HepG2 (cell line): ENCODE measurements around the gene C1orf116. TPM values are rescaled to one million over a fixed set of nuclear protein-coding genes. Genes with fewer than 3 reads are reported as not detected.
A peak's percentile ranks its signal among the peaks of the same experiment; 100 is the strongest.

Experiments
- ATAC-seq: fragments of 200-7000 bp; cut with Tn5 transposase; 3 replicates; pipeline ENCODE4 v1.9.1; 2020; ENCODE audit warnings: mild to moderate bottlenecking, moderate library complexity
- BruUV-seq: library from RNA; stranded (reverse); fragments of 400-500 nt; replicated peaks from 2 replicates; lab custom pipeline; 2021; lab: Mats Ljungman, UMichigan
- CTCF ChIA-PET: fragments of 300-600 bp; formaldehyde crosslinking; extraction: SDS; loops from one replicate; lab custom pipeline; 2021; ENCODE audit warnings: low total read pairs, inconsistent platforms, low intra/inter-chr PET ratio; lab: Yijun Ruan, JAX
- POLR2A ChIA-PET: fragments of 350-600 bp; sonication (Branson Sonifier 250); formaldehyde crosslinking; loops from one replicate; lab custom pipeline; 2020; ENCODE audit warnings: antibody characterized with exemption, inconsistent platforms; lab: Yijun Ruan, JAX
- DNase-seq: peaks from one replicate; pipeline ENCODE4 v3.0.0-alpha.2; 2015; ENCODE audit warnings: low spot score
- FAIRE-seq: peaks from 3 replicates; lab custom pipeline; 2011; peaks lifted over from hg19 to GRCh38; lab: Jason Lieb, UNC
- H2AFZ ChIP-seq: one replicate; pipeline ENCODE4 v1.6.1; 2011; ENCODE audit warnings: low read length, inconsistent platforms
- H3K27ac ChIP-seq: fragments of 300-600 bp; 3 replicates; pipeline ENCODE4 v1.8.0; 2011; ENCODE audit warnings: mixed run types, mild to moderate bottlenecking, mixed read lengths, low read length, inconsistent platforms; ENCODE audit not compliant: insufficient read depth; ENCODE audit errors: extremely low read length
- H3K27me3 ChIP-seq, 2 experiments: fragments of 200-600 bp in 1 of 2; 2 replicates in 1 of 2; 3 replicates in 1 of 2; pipeline versions ENCODE4 v1.6.0 to v1.8.0; 2011; ENCODE audit warnings: low read length in 2 of 2, mild to moderate bottlenecking in 2 of 2, moderate library complexity in 2 of 2, inconsistent platforms in 1 of 2; ENCODE audit not compliant: insufficient read depth in 2 of 2, control insufficient read depth in 1 of 2
- H3K36me3 ChIP-seq, 2 experiments: fragments of 200-600 bp in 1 of 2; replicated peaks in 1 of 2; 2 replicates in 1 of 2; 3 replicates in 1 of 2; pipeline versions ENCODE4 v1.5.1 to v1.8.0; 2011; ENCODE audit warnings: low read length in 2 of 2, inconsistent platforms in 1 of 2; ENCODE audit not compliant: insufficient read depth in 2 of 2, control insufficient read depth in 1 of 2
- H3K4me1 ChIP-seq: 2 replicates; pipeline ENCODE4 v1.5.1; 2012; ENCODE audit warnings: low read length, inconsistent platforms; ENCODE audit not compliant: insufficient read depth
- H3K4me2 ChIP-seq: 2 replicates; pipeline ENCODE4 v1.6.0; 2011; ENCODE audit warnings: low read depth, low read length, inconsistent platforms
- H3K4me3 ChIP-seq, 3 experiments: fragments of 200-600 bp in 1 of 3; sonication (generic), shearing (Covaris generic) in 1 of 3; replicated peaks in 1 of 3; 2 replicates each; pipeline ENCODE4 v1.5.1; 2011 to 2016; ENCODE audit warnings: low read length in 3 of 3, inconsistent platforms in 2 of 3, low read depth in 2 of 3, mild to moderate bottlenecking in 2 of 3, control low read depth in 1 of 3, mixed read lengths in 1 of 3; ENCODE audit not compliant: insufficient read depth in 1 of 3
- H3K79me2 ChIP-seq: one replicate; pipeline ENCODE4 v1.6.1; 2011; ENCODE audit warnings: low read length, inconsistent platforms; ENCODE audit not compliant: insufficient read depth
- H3K9ac ChIP-seq: 2 replicates; pipeline ENCODE4 v1.6.0; 2011; ENCODE audit warnings: mild to moderate bottlenecking, low read depth, low read length, inconsistent platforms; ENCODE audit not compliant: insufficient read depth
- H3K9me3 ChIP-seq: 2 replicates; pipeline ENCODE4 v1.5.1; 2012; ENCODE audit warnings: mild to moderate bottlenecking, low read length
- H4K20me1 ChIP-seq: 2 replicates; pipeline ENCODE4 v1.6.0; 2011; ENCODE audit warnings: inconsistent platforms, mild to moderate bottlenecking, low read length, moderate library complexity; ENCODE audit not compliant: insufficient read depth
- CEBPG ChIP-seq: IDR thresholded peaks from 2 replicates; pipeline ENCODE4 v1.6.1; 2016
- HOXA5 ChIP-seq: sonication (generic); formaldehyde crosslinking; IDR thresholded peaks from 2 replicates; pipeline ENCODE4 v1.4.0; 2020; ENCODE audit warnings: missing genetic modification reagents
- IKZF1 ChIP-seq: fragments of 450-650 bp; IDR thresholded peaks from 2 replicates; pipeline ENCODE4 v1.7.1; 2016
- MAFG ChIP-seq: sonication (generic); formaldehyde crosslinking; IDR thresholded peaks from 2 replicates; pipeline ENCODE4 v1.5.1; 2020; ENCODE audit warnings: mild to moderate bottlenecking, missing genetic modification reagents
- MYNN ChIP-seq: sonication (generic); formaldehyde crosslinking; IDR thresholded peaks from 2 replicates; pipeline ENCODE4 v1.4.0; 2020; ENCODE audit warnings: mild to moderate bottlenecking, low read depth, missing genetic modification reagents
- PRMT3 ChIP-seq: sonication (generic); formaldehyde crosslinking; IDR thresholded peaks from 2 replicates; pipeline ENCODE4 v1.8.1; 2022; ENCODE audit warnings: low read depth, mild to moderate bottlenecking, moderate library complexity, missing genetic modification reagents, borderline replicate concordance
- RAD21 ChIP-seq: fragments of 450-650 bp; formaldehyde crosslinking; IDR thresholded peaks from 2 replicates; pipeline ENCODE4 v1.5.0; 2020; ENCODE audit warnings: mild to moderate bottlenecking
- SALL1 ChIP-seq: sonication (generic); formaldehyde crosslinking; IDR thresholded peaks from 2 replicates; pipeline ENCODE4 v1.8.0; 2022; ENCODE audit warnings: mild to moderate bottlenecking, missing genetic modification reagents
- SIX4 ChIP-seq: sonication (generic); formaldehyde crosslinking; IDR thresholded peaks from 2 replicates; pipeline ENCODE4 v1.4.0; 2020; ENCODE audit warnings: missing genetic modification reagents
- SMAD9 ChIP-seq: sonication (generic); formaldehyde crosslinking; IDR thresholded peaks from 2 replicates; pipeline ENCODE4 v1.5.1; 2020; ENCODE audit warnings: mild to moderate bottlenecking, missing genetic modification reagents
- SMARCC2 ChIP-seq: fragments of 450-650 bp; IDR thresholded peaks from 2 replicates; pipeline ENCODE4 v1.6.1; 2017; ENCODE audit warnings: antibody characterized with exemption, mild to moderate bottlenecking
- SMC3 ChIP-seq: IDR thresholded peaks from 2 replicates; pipeline ENCODE4 v1.6.1; 2011; ENCODE audit warnings: low read length, improper control_type of control experiment
- STAG1 ChIP-seq: sonication (generic); formaldehyde crosslinking; IDR thresholded peaks from 2 replicates; pipeline ENCODE4 v1.4.0; 2020; ENCODE audit warnings: missing genetic modification reagents
- XRCC5 ChIP-seq: fragments of 200-400 bp; formaldehyde crosslinking; optimal IDR thresholded peaks from 2 replicates; pipeline ENCODE3; 2017; ENCODE audit warnings: mild to moderate bottlenecking, low read length
- ZFAT ChIP-seq: sonication (generic); formaldehyde crosslinking; conservative IDR thresholded peaks from 2 replicates; pipeline ENCODE4 v1.8.1; 2023; ENCODE audit warnings: missing genetic modification reagents, inconsistent platforms
- ZNF335 ChIP-seq: sonication (generic); formaldehyde crosslinking; IDR thresholded peaks from 2 replicates; pipeline ENCODE4 v1.4.0; 2020; ENCODE audit warnings: missing genetic modification reagents
- ZNF33B ChIP-seq: sonication (generic); formaldehyde crosslinking; IDR thresholded peaks from 2 replicates; pipeline ENCODE4 v1.5.1; 2020; ENCODE audit warnings: mild to moderate bottlenecking, missing genetic modification reagents
- ZNF614 ChIP-seq: IDR thresholded peaks from 2 replicates; pipeline ENCODE4 v1.6.1; 2018; ENCODE audit warnings: missing biosample characterization, missing genetic modification reagents, inconsistent platforms, borderline replicate concordance
- ZNF781 ChIP-seq: sonication (generic); formaldehyde crosslinking; IDR thresholded peaks from 2 replicates; pipeline ENCODE4 v1.5.1; 2020; ENCODE audit warnings: borderline replicate concordance, mild to moderate bottlenecking, missing genetic modification reagents; ENCODE audit errors: not compliant biosample characterization
- WGBS: methylation state at CpG from one replicate; pipeline ENCODE4 v1.1.6; 2017; ENCODE audit warnings: low lambda C conversion rate; 5-methylcytosine and 5-hydroxymethylcytosine counted together
- in situ Hi-C: cut with HindIII; loops from 2 replicates; pipeline ENCODE4 v1.10.0; 2017; ENCODE audit warnings: low pct_unique_long_range_greater_than_20kb; ENCODE audit not compliant: extremely low pct_ligation_motif_present
- intact Hi-C: fragments of 100-400 bp; cut with micrococcal nuclease; formaldehyde crosslinking; loops from one replicate; pipeline ENCODE4 v1.10.0; 2022; ENCODE audit not compliant: unreplicated experiment
- polyA plus RNA-seq, 8 experiments: library from polyadenylated mRNA; depleted of rRNA in 3 of 8; stranded (reverse) in 7 of 8; unstranded in 1 of 8; fragments of >200 nt; fragmentation: Illumina TruSeq in 4 of 8; extraction: Trizol in 4 of 8; gene quantifications; 2 replicates each; pipeline versions ENCODE4 v1.2.1 to v1.2.3, GENCODE V29; 2011 to 2016; ENCODE audit warnings: low read depth in 4 of 8, missing spikeins in 1 of 8, mixed read lengths in 1 of 8; ENCODE audit not compliant: insufficient read depth in 1 of 8
- total RNA-seq, 5 experiments: library from RNA; depleted of rRNA; stranded (reverse); fragments of >200 nt; fragmentation: Illumina TruSeq; extraction: Trizol; gene quantifications; 2 replicates each; pipeline ENCODE4 v1.2.3, GENCODE V29; 2016; ENCODE audit warnings: low read depth in 1 of 5
- TF ChIP-seq, protein P1 (sequence below): sonication (generic); formaldehyde crosslinking; IDR thresholded peaks from 2 replicates; pipeline ENCODE4 v1.5.0; 2020; ENCODE audit warnings: mild to moderate bottlenecking, missing genetic modification reagents, moderate library complexity
- TF ChIP-seq, protein P2 (sequence below): sonication (generic); formaldehyde crosslinking; IDR thresholded peaks from 2 replicates; pipeline ENCODE4 v1.4.0; 2020; ENCODE audit warnings: mild to moderate bottlenecking, missing genetic modification reagents

C1orf116 gene
- total and polyA plus RNA-seq, 2 of the 13 experiments (the other 11 are each of a cell fraction or from before 2014, with no cell fraction given): 0.51 to 0.95 TPM

DNA sequence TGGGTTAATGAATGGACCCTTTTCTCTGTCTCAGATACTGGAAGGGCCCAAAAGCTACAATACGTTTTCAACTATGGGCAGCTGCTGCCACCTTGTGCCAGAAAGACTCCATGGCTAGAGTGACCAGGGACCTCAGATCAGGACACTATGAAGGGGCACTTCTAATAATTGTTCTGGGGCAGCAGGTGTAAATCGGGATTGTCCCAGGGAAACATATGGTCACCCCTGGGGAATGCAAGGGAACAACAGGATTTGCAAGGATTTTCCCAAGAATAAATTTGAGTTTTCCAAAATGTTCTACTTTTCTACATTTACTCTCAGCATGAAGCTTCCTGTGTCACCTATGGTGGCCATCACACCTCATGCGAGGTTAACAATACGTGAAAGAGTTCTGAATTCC lies 50.3 kb downstream of the C1orf116 start:
- H3K36me3 ChIP-seq: no peaks in the 10 kb centered on the region
- H3K27me3 ChIP-seq: peaks cover 3 to 30% of the 10 kb centered on the region in 2 experiments; a peak in 4 of 5 replicates
- no peak overlapping the region for H2AFZ ChIP-seq
- no peaks in the 10 kb centered on the region for H4K20me1 ChIP-seq
- in situ Hi-C loops (loop anchor here (5.0 to 10.0 kb wide), 2 partner anchors 50 to 247 kb away; no protein-coding TSS in a partner anchor), intact Hi-C loops (loop anchor here (1.0 to 5.0 kb wide), 9 partner anchors 31 to 350 kb away; partner anchors contain the start of gene IL20)
- 16% methylated on average over 4 of the region's 4 CpGs for WGBS
- FAIRE-seq: peak; percentile 81
- peak; percentile 97 for ATAC-seq
- DNase-seq: peak; percentile 56
- no peak overlapping the region for H3K9ac ChIP-seq
- BruUV-seq: no TSS peak
- CTCF ChIA-PET: interaction anchor here (0.6 to 5.5 kb wide), 11 partner anchors 41 to 351 kb away, joined by 3 to 87 read pairs (median 3); no protein-coding TSS in a partner anchor
- POLR2A ChIA-PET: no interaction called here
- H3K79me2 ChIP-seq: no peaks in the 10 kb centered on the region
- H3K4me1 ChIP-seq: no peaks in the 10 kb centered on the region
- no peak overlapping the region for H3K4me2 ChIP-seq
- H3K4me3 ChIP-seq: no peak overlapping the region
- no peak overlapping the region for H3K27ac ChIP-seq
- TF ChIP-seq ZNF33B (CRISPR knock-in tag): no peak
- no peak for TF ChIP-seq ZNF614 (CRISPR knock-in tag)
- TF ChIP-seq, protein P1, sequence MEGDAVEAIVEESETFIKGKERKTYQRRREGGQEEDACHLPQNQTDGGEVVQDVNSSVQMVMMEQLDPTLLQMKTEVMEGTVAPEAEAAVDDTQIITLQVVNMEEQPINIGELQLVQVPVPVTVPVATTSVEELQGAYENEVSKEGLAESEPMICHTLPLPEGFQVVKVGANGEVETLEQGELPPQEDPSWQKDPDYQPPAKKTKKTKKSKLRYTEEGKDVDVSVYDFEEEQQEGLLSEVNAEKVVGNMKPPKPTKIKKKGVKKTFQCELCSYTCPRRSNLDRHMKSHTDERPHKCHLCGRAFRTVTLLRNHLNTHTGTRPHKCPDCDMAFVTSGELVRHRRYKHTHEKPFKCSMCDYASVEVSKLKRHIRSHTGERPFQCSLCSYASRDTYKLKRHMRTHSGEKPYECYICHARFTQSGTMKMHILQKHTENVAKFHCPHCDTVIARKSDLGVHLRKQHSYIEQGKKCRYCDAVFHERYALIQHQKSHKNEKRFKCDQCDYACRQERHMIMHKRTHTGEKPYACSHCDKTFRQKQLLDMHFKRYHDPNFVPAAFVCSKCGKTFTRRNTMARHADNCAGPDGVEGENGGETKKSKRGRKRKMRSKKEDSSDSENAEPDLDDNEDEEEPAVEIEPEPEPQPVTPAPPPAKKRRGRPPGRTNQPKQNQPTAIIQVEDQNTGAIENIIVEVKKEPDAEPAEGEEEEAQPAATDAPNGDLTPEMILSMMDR (CRISPR knock-in tag): peak; percentile 88
- no peak for TF ChIP-seq MYNN (CRISPR knock-in tag)
- TF ChIP-seq SALL1 (CRISPR knock-in tag): peak; percentile 18; the same call in 1 of the 2 replicates
- no peak for TF ChIP-seq ZFAT (CRISPR knock-in tag)
- TF ChIP-seq SIX4 (CRISPR knock-in tag): no peak
- no peak for TF ChIP-seq ZNF781 (CRISPR knock-in tag)
- TF ChIP-seq, protein P2, sequence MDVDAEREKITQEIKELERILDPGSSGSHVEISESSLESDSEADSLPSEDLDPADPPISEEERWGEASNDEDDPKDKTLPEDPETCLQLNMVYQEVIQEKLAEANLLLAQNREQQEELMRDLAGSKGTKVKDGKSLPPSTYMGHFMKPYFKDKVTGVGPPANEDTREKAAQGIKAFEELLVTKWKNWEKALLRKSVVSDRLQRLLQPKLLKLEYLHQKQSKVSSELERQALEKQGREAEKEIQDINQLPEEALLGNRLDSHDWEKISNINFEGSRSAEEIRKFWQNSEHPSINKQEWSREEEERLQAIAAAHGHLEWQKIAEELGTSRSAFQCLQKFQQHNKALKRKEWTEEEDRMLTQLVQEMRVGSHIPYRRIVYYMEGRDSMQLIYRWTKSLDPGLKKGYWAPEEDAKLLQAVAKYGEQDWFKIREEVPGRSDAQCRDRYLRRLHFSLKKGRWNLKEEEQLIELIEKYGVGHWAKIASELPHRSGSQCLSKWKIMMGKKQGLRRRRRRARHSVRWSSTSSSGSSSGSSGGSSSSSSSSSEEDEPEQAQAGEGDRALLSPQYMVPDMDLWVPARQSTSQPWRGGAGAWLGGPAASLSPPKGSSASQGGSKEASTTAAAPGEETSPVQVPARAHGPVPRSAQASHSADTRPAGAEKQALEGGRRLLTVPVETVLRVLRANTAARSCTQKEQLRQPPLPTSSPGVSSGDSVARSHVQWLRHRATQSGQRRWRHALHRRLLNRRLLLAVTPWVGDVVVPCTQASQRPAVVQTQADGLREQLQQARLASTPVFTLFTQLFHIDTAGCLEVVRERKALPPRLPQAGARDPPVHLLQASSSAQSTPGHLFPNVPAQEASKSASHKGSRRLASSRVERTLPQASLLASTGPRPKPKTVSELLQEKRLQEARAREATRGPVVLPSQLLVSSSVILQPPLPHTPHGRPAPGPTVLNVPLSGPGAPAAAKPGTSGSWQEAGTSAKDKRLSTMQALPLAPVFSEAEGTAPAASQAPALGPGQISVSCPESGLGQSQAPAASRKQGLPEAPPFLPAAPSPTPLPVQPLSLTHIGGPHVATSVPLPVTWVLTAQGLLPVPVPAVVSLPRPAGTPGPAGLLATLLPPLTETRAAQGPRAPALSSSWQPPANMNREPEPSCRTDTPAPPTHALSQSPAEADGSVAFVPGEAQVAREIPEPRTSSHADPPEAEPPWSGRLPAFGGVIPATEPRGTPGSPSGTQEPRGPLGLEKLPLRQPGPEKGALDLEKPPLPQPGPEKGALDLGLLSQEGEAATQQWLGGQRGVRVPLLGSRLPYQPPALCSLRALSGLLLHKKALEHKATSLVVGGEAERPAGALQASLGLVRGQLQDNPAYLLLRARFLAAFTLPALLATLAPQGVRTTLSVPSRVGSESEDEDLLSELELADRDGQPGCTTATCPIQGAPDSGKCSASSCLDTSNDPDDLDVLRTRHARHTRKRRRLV (CRISPR knock-in tag): no peak
- no peak for TF ChIP-seq SMARCC2
- TF ChIP-seq PRMT3: no peak
- TF ChIP-seq XRCC5: peak; percentile 47
- TF ChIP-seq STAG1 (CRISPR knock-in tag): peak; percentile 95
- TF ChIP-seq SMAD9 (CRISPR knock-in tag): no peak
- 0 out of 2 replicates have a peak, but pooled peaks have one; percentile 39 for TF ChIP-seq HOXA5 (CRISPR knock-in tag)
- TF ChIP-seq IKZF1: no peak
- no peak for TF ChIP-seq ZNF335 (CRISPR knock-in tag)
- TF ChIP-seq RAD21: peak; percentile 77
- TF ChIP-seq MAFG (CRISPR knock-in tag): no peak
- no peak for TF ChIP-seq CEBPG
- peak; percentile 89 for TF ChIP-seq SMC3
- H3K9me3 ChIP-seq: no peaks in the 10 kb centered on the region
